H1 (cell line): ENCODE results near the gene DAZAP2. TPM values are rescaled to one million over a fixed set of nuclear protein-coding genes. Genes with fewer than 3 reads are reported as not detected.

Experiments
- E2F6 ChIP-seq: IDR thresholded peaks from 2 replicates; pipeline ENCODE4 v1.6.1; 2012; ENCODE audit warnings: inconsistent platforms
- polyA plus RNA-seq, 7 experiments: library from polyadenylated mRNA; depleted of rRNA in 3 of 7; stranded (reverse) in 5 of 7; unstranded in 2 of 7; fragments of >200 nt in 5 of 7; fragments of 200-250 nt in 2 of 7; gene quantifications; 1 replicate in 5 of 7; 2 replicates in 1 of 7; 4 replicates in 1 of 7; pipeline versions ENCODE4 v1.2.1 to v1.2.3, GENCODE V29; 2011 to 2013; ENCODE audit warnings: missing spikeins in 2 of 7, mixed read lengths in 2 of 7
- total RNA-seq: library from RNA; stranded (reverse); fragmentation: NEBNext Ultra II Directional; extraction: Animal tissue kit (Norgen Biotek cat#: 25700); gene quantifications from 2 replicates; pipeline ENCODE4 v1.2.1, GENCODE V29; 2021

The DAZAP2 gene
- total and polyA plus RNA-seq, 2 of the 8 experiments (the other 6 are each of a cell fraction or from before 2014, with no cell fraction given), result 27.1 to 77.2 TPM

DNA sequence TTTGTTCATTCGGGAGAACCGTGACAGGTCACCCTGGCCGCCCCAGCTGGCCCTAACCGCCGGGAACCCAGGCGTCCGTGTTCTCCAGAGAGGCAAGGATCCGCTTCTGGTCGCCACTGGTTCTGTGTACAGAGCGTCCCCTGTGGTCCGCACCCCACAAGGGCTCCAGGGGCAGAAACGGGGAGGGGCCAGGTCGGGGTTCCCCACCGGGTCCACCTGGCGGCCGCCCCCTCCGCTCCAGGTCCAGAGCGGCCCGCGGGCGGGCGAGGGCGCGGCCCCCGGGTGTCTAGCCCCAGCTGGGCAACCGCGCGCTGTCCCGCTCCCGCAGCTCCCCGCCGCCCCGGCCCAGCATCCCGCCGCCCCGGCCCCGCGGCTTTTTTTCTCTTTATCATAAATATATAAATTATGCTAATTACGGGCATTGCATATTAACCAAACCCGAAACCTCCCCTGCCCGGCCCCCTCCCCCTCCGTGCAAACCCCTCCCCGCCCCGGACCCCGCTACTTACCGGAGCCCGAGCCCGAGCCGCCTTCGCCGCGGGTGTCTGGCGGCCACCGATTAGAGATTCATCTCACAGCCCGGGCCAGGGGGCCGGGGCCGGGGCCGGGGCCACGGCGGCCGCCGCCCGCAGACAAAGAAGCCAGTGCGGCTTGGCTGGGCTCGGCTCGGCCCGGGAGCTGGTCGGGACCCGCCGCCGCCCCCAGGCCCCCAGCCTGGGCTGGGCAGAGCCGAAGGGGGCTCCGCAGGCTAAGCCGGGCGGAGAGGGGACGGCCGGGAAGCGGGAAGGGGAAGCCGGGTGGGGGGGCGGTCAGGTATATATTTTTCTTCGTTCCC is 21.3 kb upstream of the DAZAP2 start (continued):
- no peak for TF ChIP-seq E2F6
